Uterus (tissue), 2 donors: Measurements from ENCODE around the gene CCNY.

Experiments used
- CTCF ChIP-seq, 4 experiments: fragments of 200-600 bp in 2 of 4; fragments of 450-650 bp in 2 of 4; sonication (generic) in 2 of 4; IDR thresholded peaks; one replicate each; pipeline ENCODE4 v1.5.1; 2016 to 2019; ENCODE audit warnings: antibody characterized with exemption in 4 of 4, mild to moderate bottlenecking in 2 of 4, moderate library complexity in 1 of 4
- POLR2A ChIP-seq, 2 donors: fragments of 450-650 bp; IDR thresholded peaks; one replicate each; pipeline ENCODE4 v1.6.1; 2016; ENCODE audit warnings: antibody characterized with exemption in 2 of 2, mild to moderate bottlenecking in 1 of 2, moderate library complexity in 1 of 2

GRCh38 chr10:35532141-35532540 is 195.8 kb downstream of the CCNY start:
- TF ChIP-seq CTCF (IDR thresholded peaks at IDR 0.05) (no peak), POLR2A (IDR thresholded peaks at IDR 0.05) (no peak)
